Activated CD4-positive, CD25-positive, alpha-beta regulatory T cell treated with anti-CD3 and anti-CD28 coated beads, Interleukin-2, amount 50 U/mL, for 72 hours (primary cell): ENCODE measurements around the gene SRA1.

Source experiments
- DNase-seq: peaks from one replicate; pipeline ENCODE4 v3.0.0; 2021

SRA1 gene

DNA sequence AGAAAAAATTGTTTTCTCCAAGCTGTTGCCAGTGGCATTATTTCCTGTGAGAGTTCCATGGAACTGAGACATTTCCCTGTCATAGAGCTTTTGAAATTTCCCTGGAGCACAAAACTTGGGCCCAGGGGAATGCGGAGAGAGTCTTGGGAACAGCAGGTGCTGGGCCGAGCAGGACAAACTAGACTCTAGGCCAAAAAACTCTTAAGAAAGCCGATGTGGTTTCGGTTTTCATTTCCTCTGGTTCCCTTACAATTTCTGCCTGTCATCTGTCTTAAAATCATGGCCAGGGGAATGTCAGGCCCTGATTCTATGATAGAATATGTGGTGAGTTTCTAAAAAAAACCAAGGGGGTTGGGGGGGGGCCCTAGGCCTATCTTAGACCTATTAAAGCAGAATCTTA, 11.9 kb upstream of the SRA1 start:
- no peak for DNase-seq

DNA sequence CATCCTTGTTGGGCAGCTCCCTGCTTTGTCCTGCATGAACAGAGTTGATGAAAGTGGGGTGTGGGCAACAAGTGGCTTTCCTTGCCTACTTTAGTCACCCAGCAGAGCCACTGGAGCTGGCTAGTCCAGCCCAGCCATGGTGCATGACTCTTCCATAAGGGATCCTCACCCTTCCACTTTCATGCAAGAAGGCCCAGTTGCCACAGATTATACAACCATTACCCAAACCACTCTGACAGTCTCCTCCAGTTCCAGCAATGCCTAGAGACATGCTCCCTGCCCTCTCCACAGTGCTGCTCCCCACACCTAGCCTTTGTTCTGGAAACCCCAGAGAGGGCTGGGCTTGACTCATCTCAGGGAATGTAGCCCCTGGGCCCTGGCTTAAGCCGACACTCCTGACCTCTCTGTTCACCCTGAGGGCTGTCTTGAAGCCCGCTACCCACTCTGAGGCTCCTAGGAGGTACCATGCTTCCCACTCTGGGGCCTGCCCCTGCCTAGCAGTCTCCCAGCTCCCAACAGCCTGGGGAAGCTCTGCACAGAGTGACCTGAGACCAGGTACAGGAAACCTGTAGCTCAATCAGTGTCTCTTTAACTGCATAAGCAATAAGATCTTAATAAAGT, 11.3 kb upstream of the SRA1 start:
- no peak for DNase-seq

GRCh38 chr5:140567871-140568270, 10.6 kb upstream of the SRA1 start:
- no peak for DNase-seq

DNA sequence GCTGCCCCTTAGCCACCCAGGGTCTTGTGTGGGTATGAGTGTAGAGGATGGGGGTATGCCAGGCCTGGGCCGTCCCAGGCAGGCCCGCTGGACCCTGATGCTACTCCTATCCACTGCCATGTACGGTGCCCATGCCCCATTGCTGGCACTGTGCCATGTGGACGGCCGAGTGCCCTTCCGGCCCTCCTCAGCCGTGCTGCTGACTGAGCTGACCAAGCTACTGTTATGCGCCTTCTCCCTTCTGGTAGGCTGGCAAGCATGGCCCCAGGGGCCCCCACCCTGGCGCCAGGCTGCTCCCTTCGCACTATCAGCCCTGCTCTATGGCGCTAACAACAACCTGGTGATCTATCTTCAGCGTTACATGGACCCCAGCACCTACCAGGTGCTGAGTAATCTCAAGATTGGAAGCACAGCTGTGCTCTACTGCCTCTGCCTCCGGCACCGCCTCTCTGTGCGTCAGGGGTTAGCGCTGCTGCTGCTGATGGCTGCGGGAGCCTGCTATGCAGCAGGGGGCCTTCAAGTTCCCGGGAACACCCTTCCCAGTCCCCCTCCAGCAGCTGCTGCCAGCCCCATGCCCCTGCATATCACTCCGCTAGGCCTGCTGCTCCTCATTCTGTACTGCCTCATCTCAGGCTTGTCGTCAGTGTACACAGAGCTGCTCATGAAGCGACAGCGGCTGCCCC, 10.0 kb upstream of the SRA1 start:
- no peak for DNase-seq

DNA sequence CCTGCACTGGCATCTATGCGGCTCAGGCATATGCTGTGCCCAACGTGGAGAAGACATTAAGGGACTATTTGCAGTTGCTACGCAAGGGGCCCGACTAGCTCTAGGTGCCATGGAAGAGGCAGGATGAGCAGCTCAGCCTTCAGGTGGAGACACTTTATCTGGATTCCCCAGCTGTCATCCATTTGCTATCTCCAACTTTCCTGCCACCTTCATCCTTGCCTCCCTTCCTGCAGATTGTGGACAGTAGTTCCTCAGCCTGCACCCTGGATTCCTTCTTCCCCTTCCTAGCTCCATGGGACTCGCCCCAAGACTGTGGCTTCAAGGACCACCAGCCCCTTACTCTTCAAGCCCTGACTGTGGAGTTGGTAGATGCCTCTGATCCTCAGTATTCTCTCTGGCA, 9.4 kb upstream of the SRA1 start:
- no peak for DNase-seq

GRCh38 chr5:140565780-140566095, 8.5 kb upstream of the SRA1 start:
- no peak for DNase-seq

- no peak for DNase-seq
Observed at GRCh38 chr5:140565024-140565779, 7.9 kb upstream of the SRA1 start.

GRCh38 chr5:140564196-140565023, 7.1 kb upstream of the SRA1 start, which contains the start of the genes APBB3 and SLC35A4:
Gene APBB3, minus strand, starts transcription at chr5:140564598. Its CDS starts 353 bp downstream, at chr5:140564245.
Gene SLC35A4, plus strand, starts transcription at chr5:140564828. Its CDS starts 2,342 bp downstream, at chr5:140567170.
- DNase-seq: peak; percentile 95

DNA sequence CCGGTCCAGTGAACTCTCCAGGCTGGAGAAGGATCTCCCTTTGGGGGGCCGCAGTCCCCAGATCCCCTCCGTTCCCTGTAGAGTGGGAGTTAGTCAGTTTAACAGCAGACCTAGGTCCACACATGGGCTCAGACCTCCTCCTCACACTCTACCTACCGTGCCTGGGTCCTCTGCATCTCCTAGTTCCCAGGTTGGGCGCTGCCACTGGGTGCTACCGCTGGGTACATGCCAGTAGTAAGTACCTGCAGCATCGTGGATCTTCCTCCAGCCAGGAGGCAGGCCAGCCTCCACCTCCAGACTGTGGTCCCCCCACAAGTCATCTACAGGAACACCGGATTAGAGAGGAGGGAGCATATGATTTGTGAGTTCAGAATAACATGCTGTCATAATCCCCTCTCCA, 6.3 kb upstream of the SRA1 start:
- no peak for DNase-seq

GRCh38 chr5:140561753-140562523, 4.7 kb upstream of the SRA1 start:
- no peak for DNase-seq

GRCh38 chr5:140560227-140560626, 3.0 kb upstream of the SRA1 start:
- DNase-seq: no peak

DNA sequence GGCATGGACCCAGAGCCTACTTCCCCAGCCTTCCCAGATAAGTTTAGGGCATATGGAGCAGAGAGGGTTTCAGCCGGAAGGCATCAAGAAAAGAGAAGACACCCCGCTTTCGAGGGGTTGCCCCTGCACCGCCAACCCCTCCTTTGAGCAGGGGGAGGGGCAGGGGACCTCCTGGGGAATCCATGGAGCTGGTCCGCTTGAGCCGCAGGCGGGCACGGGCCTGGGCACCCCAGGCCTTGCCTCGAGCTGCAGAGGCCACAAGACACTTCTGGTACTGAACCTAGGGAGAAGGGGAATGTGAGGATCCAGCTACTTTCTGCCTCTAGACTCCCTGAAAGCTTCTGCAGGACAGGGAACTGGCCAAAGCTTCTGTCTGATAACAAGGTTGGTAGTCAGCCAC, 1.3 kb upstream of the SRA1 start:
- DNase-seq: no peak

- DNase-seq: no peak
Observed at GRCh38 chr5:140557965-140558364, 692 bp upstream of the SRA1 start.

DNA sequence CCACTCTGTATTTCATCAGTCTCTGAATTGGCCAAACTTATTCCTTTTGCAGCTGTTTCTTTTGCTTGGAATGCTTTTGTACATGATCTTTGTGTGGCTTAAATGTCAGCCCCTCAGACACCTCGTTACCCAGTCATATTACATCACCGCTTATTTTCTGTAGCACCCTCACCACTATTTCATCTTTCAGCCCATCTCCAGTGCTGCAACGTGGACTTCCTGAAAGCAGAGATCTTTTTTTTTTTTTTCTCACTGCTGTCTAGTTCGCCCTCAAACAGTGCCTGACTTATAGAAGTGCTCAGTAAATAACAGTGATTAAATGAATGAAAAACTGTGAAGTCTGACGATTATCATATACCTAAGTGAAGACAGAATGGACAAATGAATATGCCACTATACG, 835 bp downstream of the SRA1 start:
- no peak for DNase-seq

GRCh38 chr5:140555747-140556312, 1.4 kb downstream of the SRA1 start:
- DNase-seq: no peak

GRCh38 chr5:140554454-140554853, 2.8 kb downstream of the SRA1 start:
- DNase-seq: no peak

- no peak for DNase-seq
Observed at GRCh38 chr5:140553657-140554056, 3.6 kb downstream of the SRA1 start.

DNA sequence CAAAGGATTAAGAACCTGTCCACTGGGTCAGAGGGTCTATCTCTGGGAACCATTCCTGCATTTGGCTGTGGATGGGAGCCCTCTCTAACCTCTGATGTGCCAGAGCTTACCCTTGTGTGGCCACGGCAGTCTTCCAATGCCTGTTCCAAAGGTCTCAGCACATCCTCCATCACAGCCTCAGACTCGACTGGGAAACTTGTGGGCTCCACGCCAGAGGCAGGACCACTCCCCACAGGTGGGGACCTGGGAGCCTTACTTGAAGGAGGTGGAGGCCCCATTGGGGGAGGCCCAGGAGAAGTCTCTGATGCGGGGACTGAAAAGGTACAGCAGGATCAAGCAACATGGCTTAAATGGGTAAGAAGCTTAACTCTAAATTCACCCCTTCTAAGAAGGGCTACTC, 5.4 kb downstream of the SRA1 start:
- no peak for DNase-seq

DNA sequence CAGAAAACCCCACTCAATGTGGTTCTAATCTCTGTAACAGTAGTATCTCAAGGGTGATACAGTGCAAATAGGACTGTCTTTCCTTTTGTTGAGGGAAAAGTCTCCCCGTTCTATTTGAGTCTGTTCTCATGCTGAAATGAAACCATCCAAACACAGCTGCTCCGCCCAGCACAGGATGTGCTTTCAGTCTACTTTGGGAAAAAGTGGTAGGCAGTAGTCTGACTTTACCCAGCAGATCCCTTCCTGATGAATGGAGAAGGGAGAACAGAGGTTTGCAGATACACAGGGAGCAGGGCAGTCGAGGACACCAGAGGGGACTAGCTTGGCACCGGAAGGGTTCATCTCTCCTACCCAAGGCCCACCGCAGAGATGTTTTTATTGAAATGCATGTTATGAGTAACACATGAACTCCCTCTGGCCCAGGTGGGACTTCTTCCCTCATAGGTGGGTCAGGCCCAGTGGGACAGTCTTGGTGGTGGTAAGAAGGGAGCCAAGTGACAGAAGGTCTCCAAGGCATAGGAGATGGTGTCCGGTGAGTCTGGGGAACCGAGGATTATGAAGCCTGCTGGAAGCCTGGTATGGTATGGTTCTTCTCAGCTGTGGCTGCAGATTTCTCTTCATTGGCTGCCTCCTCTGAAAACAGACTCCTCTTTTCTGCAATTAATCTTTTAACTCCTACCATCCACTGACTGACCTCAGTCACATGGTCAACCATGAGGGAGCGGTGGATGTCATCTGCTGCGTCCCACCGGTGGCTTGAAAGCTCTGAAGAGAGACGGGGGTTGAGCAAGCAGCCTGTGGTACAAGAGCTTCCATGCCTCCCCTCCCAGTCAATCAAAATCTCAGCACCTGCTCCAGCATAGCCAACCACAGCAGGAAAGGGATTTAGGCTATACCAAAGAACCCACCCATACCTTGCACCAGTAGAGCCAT, 6.9 kb downstream of the SRA1 start:
- DNase-seq: no peak

- DNase-seq: no peak
Observed at GRCh38 chr5:140549237-140550144, 7.8 kb downstream of the SRA1 start.
